Measurements from ENCODE around the gene FFAR1.

DNA sequence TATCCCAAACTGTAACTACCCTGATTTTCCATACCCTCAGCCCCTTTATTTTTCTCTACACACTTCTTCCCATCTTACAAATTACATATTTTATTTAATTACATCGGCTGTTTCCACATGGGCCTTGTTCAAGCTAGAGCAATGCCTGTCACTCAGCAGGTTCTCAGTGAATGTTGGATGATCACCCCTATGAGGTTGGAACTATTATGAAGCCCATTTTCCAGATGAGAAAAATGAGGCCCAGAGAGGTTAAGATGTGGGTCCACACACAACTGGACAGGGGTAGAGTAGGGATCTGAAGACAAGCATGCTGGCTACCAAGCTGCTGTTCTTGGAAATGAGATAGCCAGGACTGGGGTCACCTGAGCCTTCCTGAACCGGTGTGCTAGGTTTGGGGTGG lies 45.7 kb upstream of the FFAR1 start:
- TF ChIP-seq, protein P1, sequence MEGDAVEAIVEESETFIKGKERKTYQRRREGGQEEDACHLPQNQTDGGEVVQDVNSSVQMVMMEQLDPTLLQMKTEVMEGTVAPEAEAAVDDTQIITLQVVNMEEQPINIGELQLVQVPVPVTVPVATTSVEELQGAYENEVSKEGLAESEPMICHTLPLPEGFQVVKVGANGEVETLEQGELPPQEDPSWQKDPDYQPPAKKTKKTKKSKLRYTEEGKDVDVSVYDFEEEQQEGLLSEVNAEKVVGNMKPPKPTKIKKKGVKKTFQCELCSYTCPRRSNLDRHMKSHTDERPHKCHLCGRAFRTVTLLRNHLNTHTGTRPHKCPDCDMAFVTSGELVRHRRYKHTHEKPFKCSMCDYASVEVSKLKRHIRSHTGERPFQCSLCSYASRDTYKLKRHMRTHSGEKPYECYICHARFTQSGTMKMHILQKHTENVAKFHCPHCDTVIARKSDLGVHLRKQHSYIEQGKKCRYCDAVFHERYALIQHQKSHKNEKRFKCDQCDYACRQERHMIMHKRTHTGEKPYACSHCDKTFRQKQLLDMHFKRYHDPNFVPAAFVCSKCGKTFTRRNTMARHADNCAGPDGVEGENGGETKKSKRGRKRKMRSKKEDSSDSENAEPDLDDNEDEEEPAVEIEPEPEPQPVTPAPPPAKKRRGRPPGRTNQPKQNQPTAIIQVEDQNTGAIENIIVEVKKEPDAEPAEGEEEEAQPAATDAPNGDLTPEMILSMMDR (conservative IDR thresholded peaks at IDR 0.05): no peak
- TF ChIP-seq ZFX (IDR thresholded peaks at IDR 0.05): no peak

Data from C4-2B (cell line).